SHP77 (cell line): ENCODE data around the gene C19orf73.
A peak's percentile ranks its signal among the peaks of the same experiment; 100 is the strongest.

Experiments
- DNase-seq, 2 experiments: peaks; one replicate each; lab custom pipeline; 2025; lab: John Stamatoyannopoulos, UW

The C19orf73 gene

DNA sequence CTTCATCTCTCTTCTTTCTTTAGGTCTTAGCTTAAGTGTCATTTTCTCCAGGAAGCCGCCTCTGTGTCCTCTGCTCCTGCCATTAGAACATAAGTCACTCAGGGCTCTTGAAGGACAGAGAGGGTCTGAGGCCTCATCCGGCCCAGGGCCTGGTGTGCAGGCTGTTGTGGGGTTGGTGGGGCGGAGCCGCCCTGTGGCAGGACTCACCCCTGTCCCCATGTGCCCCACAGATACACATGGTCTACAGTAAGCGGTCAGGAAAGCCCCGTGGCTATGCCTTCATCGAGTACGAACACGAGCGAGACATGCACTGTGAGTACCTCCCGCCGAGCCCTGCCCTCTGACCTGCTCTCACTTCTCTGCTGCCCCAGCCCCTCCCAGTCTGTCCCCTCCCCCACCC, 17.8 kb downstream of the C19orf73 start:
- no peak for DNase-seq

DNA sequence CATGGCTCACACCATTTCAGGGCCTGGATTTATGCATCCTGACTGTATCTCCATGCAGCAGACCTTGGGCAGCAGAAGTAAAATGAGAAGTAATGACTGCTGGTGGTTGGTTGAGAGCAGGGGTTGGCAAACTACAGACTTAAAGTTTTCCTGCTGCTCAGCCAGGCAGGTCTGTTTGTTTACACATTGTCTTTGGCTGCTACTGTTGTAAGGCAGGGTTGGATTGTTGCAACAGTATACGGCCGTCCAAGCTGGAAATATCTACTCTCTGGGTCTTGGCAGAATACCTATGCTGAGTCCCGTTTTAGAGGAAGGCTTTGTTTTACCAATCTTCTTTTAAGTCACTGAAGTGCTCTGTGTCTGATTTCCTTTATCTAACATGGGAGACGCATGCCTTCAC, 20.1 kb downstream of the C19orf73 start:
- DNase-seq: no peak

DNA sequence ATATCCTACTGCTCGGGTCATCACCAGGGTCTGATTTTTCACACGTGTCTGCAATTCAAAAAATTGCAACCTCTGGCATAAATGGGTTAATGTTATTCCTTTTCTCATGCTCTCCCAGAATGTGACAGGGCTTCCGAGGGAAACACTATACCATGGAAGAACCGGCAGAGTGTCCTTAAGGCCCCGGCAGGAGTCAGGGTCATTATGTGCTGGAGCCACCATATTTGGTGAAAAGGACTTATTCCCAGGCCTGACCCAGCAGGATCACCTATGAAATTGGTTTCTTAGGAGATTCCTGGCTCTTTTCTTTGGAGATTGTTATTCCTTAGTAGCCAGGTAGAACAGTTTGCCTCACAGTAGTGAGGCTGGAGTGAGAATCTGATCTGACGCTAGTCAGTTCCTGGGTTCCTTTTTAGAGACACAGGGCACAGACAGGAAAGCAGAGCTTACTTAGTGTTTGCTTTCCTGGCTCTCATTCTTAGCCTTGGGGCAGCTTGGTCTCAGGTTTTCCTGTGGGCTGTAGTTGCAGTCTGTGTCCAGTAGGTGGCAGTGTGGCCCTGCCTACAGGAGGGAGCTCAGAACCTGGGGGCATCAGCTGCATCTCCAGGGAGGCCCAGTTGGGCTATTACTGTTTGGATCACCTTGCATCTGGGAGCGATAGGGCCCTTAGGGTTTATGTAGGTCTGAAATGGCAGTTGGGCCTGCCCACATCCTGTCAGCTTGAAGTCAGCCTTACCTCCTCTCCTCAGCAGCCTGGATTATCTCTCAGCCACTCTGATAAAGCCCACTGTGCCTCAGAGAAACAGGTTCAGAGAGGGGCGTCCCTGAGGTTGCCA, 21.3 kb downstream of the C19orf73 start:
- DNase-seq: peak; percentile 47 to 51

DNA sequence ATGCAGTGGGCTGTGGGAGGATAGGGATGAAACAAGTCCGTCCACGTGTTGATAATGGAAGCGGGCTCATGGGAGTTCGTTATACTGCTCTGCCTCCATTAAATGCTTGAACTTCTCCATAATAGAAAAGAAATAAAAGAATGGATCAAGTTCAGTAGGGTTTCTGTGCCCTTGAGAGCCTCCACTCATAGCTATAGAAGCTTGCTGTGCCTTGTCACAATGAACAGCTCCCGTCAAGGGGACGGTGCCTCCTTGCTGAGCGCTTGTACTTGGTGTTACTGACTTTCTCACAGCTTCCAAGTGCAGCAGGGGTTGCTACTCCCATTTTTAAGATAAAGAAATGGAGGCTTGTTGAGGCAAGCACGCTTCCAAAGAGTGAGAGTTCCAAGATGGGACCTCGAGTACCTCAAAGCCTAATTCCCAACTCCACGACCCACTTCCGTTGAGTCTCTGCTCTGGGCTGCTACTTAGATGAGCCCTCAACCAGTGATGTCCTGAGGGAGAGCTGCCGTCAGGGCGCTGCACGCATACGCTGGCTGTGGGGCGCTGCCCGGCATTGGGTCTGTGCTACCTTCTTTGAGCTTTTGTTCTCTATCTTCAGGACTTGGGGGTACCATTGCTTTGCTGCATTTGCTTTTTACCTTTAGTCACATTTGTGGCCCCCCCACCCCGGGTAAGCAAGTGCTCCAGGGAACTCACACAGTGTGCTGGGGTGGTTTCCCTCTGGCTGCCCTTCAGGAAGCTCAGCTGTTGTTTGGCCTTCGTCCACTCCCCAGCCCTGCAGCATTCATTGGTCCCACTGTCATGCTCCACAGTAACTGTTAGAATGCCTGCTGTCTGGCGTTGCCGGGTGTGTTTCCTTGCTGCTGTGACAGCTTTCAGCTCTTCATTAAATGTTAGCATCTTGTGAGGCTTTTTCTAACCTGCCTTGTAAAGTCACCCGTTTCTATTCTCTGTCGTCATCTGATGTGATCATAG, 24.1 kb downstream of the C19orf73 start:
- DNase-seq: no peak

DNA sequence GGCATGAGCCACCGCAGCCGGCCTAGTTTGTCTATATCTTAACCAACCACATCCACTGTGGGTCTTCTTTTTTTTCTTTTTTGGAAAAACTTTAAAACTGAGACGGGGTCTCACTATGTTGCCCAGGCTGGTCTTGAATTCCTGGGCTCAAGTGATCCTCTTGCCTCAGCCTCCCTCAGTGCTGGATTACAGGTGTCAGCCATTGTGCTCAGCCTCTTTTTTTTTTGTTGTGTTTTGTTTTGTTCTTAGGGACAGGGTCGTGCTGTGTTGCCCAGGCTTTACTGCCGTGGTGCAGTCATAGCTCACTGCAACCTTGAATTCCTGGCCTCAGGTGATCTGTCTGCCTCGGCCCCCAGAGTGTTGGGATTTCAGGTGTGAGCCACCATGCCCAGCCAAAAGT, 26.3 kb downstream of the C19orf73 start:
- DNase-seq: no peak

DNA sequence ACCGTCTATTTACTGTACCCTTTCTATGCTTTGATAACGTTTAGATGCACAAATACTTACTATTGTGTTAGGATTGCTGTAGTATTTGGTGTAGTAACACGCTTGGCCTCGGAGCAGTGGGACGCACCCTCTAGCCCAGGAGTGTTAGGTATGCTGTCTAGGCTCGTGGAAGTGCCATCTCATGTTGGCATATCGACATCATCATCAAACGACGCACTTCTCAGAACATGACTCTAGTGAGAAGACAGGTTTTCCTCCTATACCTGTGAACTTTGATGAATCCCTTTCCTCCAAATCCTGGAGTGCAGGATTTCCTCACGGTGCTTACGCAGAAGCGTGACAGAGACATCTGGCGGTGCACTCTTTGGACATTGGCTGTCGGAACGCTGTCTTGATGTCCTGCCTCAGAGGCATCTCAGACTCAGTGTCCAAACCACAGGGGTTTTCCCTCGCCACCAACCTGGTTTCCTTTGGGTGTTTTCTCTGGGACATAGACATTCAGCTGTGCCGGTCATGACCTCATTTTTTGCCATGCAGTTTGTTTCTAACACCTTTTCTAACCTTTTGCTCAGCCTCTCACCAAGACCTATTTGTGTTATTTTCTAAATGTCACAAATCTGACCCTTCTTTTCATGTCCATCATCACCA, 27.4 kb downstream of the C19orf73 start:
- DNase-seq: no peak

DNA sequence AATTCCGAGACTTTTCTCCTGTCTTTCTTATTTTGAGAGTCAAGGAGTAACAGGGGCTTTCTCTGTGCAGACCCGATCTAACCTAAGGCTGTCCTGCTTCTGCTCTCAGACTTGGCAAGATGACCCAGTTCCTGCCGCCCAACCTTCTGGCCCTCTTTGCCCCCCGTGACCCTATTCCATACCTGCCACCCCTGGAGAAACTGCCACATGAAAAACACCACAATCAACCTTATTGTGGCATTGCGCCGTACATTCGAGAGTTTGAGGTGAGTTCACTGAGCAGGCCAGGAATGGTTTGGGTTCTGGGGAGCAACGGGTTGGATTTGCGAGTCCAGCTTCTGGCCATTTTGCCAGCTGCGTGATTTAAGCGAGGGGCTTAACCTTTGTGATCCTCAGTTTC, 32.6 kb downstream of the C19orf73 start:
- no peak for DNase-seq

DNA sequence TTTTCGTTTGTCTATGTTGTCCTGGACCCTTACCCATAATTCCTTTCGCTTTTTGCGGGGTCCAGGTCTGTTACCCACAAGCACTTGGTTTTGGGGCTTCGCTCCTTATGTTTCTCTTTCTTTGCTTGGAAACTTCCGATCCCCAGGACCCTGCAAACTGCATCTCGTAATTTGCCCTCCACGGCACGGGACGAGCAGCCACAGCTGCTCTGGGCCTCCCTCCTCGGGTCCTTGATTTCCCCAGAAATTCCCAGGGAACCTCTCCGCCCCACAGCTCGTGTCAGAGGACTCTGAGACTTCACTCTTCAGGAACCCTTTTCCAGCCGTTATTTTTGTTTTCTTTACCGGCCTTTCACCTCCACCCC, 33.1 kb downstream of the C19orf73 start:
- DNase-seq: no peak

DNA sequence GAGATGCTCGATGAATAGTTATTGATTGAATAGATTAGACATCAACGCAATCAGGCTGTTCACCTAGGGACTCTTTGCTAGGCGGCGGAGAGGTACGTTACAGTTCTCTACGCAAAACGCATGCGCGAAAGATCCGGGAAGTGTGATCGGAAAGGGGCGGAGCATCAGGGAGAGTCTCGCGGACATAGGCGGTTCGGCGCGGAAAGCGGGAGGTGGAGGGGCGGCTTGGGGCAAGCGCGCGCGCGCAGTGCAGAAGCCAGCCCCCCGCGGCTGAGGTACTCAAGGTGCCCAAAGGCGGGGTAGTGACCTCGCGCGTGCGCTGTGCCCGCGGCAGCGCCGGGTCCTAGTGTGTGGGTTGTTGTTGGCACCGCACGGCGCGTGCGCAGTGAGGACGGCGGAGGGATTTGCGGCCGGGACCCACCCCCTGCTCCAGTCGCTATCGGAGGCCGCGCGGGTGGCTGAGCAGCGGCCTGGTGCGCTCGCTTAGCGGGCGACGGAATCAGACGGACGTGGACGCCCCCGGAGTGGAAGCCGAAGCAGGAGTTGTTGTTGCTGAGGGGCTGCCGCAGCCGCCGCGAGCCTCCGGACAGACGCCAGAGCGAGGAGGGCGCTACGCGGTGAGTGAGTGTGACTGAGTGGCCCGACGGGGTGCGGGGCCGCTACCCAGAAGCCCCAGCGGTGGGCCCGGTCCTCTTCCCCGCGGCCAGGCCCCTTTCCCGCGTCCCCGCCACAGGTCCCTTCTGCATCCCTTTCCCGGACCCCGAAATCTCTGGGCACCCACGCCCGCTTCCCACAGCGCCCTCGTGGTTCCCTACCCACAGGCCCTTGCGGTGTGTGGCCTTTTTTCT, 33.7 kb downstream of the C19orf73 start, which contains the start of gene SNRNP70:
Gene SNRNP70, plus strand, starts transcription at position 432 of the 848 bp plus-strand sequence. CDS start 964 bp downstream, outside the sequence.
- DNase-seq: peak; percentile 99

DNA sequence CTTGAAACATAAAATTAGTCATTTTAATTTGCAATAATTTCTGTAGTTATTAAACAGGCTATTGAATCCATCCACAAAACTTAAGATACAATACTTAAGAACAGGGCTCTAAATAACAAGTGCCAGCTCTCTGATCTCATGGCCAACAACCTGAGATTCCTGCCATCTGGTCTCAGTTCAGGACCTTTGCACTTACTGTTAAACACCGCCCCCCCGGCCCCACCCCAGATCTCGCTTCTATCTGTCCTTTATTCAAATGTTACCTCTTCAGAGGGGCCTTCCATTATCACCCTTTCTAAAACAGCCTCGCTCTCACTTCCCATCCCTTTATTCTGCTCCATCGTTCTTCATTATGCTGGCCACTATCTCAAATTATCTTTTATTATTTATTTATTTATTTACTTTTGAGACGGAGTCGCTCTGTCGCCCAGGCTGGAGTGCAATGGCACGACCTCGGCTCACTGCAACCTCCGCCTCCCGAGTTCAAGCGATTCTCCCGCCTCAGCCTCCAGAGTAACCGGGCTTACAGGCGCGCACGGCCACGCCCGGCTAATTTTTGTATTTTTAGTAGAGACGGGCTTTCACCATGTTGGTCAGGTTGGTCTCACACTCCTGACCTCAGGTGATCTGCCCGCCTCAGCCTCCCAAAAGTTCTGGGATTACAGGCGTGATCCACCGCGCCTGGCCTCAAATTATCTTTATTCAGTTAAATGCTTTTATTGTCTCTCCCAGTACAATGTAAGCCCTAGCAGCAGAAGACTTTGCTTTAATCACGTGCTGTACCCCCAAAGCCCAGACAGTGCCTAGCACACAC, 34.5 kb downstream of the C19orf73 start:
- no peak for DNase-seq

DNA sequence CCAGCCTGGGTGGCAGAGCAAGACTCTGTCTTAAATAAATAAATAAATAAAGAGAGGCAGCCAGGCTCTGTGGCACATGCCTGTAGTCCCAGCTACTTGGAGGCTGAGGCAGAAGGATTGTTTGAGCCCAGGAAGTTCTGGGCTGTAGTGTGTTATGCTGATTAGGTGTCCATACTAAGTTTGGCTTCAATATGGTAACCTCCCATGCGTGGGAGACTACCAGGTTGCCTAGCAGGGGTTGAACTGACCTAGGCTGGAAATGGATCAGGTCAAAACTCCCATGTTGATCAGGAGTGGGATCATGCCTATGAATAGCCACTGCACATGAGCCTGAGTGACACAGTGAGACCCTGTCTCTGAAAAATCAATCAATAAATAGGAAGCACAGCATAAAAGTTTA, 37.7 kb downstream of the C19orf73 start:
- DNase-seq: no peak

DNA sequence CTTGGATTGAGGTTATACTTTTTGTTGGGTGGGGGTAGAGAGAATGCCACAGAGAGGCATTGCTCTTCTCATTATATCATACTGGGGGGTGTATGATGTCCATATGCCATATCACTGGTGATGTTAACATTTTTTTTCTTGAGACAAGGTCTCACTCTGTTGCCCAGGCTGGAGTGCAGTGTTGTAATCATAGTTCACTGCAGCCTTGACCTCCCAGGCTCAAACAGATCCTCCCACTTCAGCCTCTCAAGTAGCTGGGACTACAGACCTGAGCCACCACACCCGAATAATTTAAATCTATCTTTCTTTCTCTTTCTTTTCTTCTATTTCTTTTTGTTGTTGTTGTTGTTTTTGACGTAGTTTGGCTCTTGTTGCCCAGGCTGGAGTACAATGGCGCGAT, 38.6 kb downstream of the C19orf73 start:
- no peak for DNase-seq

DNA sequence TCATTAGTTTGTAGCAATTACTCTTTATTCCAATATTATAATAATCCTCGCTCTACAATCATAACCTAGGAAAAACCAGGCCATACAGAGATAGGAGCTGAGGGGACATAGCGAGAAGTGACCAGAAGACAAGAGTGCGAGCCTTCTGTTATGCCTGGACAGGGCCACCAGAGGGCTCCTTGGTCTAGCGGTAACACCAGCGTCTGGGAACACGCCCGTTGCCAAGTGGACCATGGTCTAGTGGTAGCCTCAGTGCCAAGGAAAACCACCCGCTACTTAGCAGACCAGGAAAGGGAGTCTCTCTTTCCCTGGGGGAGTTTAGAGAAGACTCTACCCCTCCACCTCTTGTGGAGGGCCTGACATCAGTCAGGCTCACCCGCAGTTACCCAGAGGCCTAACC, 44.1 kb downstream of the C19orf73 start:
- DNase-seq: peak; percentile 39 to 72

DNA sequence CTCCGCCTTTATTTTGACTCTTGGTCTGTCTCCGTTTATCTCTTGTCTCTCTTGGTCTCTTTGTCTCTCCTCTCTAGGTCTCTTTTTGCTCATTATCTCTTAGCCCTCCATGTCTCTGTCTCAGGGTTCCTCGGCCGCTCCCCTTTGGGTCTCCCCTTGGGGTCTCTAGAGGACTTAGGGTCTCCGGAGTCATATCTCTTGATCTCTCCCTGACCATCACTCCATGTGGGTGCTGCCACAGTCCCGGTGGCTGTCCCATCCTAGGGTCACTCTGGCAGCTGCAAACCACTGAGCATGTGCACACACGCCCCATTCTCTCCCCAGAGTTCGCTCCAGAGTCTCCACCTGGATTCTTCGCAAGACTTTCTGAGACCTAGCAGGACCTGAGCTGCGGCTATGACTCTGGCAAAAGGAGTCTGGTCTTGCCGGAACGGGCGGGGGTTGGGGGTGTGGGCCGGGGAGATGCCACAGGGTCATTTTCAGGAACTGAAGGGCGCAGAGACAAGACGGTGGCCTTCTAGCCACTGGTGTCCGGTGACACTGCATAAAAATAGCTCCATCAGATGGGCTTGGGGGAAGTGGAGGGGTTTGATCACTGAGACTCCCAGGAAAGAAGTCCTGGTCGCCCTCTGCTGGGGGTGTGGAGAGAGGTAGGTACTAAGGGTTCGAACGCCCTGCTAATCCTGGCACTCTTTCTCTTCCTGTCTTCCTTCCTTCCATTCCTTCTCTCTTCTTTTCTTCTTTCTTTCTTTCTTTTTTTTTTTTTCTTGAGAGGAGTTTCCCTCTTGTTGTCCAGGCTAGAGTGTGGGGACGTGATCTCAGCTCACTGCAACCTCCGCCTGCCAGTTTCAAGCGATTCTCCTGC, 45.2 kb downstream of the C19orf73 start:
- DNase-seq: peak; percentile 54 to 62

DNA sequence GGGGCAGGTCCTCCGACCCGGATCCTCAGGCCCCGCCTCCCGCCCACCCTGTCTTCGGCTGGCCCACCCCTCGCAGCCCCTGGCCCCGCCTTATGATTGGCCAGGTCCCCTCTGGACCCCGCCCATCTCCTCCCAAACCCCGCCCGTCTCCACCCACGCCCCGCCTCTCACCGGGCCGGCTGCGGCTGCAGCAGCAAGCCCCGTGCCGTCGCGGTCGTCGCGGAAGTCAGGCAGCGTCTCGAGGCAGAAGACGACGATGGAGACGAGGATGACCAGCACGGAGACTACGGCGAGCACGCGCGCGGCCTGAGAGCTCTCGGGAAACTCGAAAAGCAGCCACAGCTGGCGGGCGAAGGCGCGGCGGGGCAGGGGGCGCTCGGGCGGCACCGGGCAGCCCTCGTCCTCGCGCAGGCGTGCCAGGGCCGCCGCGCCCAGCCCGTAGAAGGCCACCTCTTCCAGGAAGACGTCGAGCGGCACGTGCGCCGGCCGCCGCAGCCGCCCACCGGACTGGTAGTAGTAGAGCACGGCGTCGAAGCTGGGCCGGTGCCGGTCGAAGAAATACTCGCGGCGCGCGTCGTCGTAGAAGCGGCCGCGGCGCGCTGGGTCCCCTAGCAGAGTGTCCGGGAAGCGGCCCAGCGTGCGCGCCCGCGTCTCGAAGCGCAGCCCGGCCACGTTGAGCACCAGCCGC, 46.9 kb downstream of the C19orf73 start:
- DNase-seq: no peak

DNA sequence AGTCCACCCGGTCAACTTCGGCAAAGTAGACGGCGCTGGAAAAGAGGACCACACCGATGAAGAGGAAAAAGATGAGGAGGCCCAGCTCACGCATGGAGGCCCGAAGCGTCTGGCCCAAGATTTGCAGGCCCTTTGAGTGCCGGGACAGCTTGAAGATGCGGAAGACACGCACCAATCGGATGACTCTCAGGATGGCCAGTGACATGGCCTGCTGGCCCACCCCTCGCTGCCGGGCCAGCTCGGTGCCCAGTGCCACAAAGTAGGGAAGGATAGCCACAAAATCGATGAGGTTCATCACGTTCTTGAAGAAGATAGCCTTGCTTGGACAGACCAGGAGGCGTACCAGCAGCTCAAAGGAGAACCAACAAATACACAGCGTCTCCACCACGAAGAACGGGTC, 48.5 kb downstream of the C19orf73 start:
- no peak for DNase-seq

DNA sequence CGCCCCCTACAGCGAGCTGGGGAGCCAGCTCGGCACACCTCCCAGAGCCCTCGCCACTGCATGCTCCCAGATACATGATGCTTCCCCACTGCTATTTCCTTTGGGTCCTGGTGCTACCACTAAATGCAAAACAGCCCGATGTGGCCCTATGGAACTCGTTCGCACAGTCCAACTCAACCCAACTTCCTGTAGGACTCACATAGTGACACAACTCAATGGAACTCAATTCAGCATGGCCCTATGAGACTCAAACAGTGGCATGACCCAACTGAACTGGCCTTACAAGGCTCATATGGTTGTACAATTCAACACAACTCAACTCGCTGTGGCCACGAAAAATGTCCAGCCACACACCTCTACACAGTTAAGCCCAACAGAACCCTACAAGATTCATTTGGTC, 49.9 kb downstream of the C19orf73 start:
- no peak for DNase-seq
